ENCODE data around the gene THOC7.

GRCh38 chr3:63832395-63832794 is 31.2 kb downstream of the THOC7 start:
- TF ChIP-seq, protein P1, sequence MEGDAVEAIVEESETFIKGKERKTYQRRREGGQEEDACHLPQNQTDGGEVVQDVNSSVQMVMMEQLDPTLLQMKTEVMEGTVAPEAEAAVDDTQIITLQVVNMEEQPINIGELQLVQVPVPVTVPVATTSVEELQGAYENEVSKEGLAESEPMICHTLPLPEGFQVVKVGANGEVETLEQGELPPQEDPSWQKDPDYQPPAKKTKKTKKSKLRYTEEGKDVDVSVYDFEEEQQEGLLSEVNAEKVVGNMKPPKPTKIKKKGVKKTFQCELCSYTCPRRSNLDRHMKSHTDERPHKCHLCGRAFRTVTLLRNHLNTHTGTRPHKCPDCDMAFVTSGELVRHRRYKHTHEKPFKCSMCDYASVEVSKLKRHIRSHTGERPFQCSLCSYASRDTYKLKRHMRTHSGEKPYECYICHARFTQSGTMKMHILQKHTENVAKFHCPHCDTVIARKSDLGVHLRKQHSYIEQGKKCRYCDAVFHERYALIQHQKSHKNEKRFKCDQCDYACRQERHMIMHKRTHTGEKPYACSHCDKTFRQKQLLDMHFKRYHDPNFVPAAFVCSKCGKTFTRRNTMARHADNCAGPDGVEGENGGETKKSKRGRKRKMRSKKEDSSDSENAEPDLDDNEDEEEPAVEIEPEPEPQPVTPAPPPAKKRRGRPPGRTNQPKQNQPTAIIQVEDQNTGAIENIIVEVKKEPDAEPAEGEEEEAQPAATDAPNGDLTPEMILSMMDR (IDR thresholded peaks at IDR 0.05; ENCODE audit: insufficient read depth, low read depth, low read length) = no peak
- TF ChIP-seq EZH2 (IDR thresholded peaks at IDR 0.05; ENCODE audit: insufficient read depth, low read length) = no peak

Measured in astrocyte (in vitro differentiated cells and primary cell).